HG03103 (cell line): ENCODE measurements around the gene IDI2.

Source experiments
- ATAC-seq: cut with Tn5 transposase; IDR thresholded peaks from one replicate; pipeline ENCODE4 v1.9.1; 2021; ENCODE audit warnings: low read depth; ENCODE audit not compliant: unreplicated experiment

Gene IDI2

GRCh38 chr10:986137-986825 lies 39.4 kb downstream of the IDI2 start:
- ATAC-seq = no peak

DNA sequence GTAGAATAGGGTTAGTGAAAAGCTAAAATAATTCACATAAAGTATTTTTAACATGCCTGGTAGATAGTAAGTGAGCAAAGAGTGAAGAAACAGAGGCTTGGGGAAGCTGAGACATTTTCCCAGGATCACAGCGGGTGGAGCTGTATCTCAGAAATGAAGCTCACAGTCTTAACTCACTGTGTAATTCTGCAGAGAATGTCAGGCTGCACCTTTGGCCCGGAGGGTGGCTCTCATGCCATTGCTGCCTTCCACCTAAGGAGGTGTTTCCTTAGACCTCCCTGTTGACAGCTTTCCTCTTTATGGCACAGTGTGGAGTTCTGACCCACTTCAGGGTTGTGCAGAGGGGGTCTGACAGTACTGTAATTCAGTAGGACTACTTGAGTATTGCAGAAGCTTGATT lies 40.3 kb downstream of the IDI2 start:
- no peak for ATAC-seq

GRCh38 chr10:983971-984655 lies 41.5 kb downstream of the IDI2 start:
- ATAC-seq = no peak

DNA sequence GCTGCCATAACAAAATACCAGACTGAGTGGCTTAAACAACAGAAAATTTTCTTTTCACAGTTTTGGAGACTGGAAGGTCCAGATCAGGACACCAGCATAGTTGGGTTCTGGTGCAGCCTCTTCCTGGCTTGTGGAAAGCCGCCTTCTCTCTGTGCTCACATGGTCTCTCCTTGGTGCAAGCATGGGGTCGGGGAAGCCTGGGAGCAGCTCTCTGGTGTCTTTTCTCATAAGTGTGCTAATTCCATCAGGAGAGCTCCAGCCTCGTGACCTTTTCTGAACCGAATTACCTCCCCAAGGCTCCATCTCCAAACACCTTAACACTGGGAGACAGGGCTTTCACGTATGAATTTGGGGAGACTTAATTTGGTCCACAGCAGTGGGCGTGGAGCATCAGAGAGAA lies 42.3 kb downstream of the IDI2 start:
- no peak for ATAC-seq

DNA sequence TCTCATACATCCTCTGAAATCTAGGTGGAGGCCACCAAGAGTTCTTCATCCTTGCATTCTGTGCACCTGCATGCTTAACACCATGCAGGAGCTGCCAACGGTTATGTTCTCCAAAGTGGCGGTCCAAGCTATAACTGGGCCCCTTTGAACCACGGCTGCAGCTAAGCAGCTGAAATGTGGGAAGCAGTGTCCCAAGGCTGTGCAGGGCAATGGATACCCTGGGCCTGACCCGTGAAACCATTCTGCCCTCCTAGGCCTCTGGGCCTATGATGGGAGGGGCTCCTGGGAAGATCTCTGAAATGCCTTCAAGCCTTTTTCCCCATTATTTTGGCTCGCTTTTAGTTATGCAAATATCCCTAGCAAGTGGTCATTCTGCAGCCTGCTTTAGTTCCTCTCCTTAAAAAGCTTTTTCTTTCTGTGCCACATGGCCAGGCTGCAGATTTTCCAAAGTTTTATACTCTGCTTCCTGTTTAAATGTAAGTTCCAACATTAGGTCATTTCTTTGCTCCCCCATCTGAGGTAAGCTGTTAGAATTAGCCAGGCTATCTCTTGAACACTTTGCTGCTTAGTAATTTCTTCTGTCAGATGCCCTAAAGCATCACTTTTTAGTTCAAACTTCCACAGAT lies 45.1 kb downstream of the IDI2 start:
- no peak for ATAC-seq

DNA sequence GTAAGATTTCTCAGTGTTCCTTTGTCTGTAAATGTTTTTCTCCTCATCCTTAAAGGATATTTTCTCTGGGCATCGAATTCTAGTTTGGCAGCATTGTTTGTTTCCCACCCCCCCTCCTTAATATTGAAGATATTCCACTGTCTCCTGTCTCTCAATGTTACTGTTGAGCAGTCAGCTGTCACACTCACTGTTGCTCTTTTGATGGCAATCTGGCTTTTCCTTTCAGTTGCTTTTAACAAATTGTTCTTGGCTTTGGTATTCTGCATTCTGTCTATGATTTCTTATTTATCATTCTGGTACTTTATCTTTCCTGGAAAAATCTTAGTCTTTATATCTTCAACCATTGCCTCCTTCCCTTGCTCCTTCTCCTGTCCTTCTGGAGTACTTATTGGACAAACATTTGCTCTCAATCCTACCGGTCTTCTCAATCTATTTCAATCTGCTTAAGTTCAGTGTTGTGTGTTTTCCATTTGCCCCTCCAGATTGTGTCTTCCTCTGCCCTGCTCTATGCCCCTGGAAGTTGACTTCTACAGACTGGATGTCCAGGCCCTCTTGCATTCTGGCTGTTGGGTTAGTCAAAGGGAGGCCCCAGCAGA lies 46.7 kb downstream of the IDI2 start:
- no peak for ATAC-seq

DNA sequence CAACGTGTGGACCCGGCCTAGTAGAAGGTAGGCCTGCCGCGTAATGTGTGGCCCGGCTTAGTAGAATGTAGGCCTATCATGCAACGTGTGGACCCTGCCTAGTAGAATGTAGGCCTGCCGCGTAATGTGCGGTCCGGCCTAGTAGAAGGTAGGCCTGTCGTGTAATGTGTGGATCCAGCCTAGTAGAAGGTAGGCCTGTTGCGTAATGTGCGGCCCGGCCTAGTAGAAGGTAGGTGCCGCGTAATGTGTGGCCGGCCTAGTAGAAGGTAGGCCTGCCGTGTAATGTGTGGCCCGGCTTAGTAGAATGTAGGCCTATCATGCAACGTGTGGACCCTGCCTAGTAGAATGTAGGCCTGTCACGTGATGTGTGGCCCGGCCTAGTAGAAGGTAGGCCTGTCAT lies 49.3 kb downstream of the IDI2 start:
- no peak for ATAC-seq

- no peak for ATAC-seq
These were observed 50.9 kb downstream of the IDI2 start for GRCh38 chr10:974785-975074.

- ATAC-seq = no peak
These were observed 51.4 kb downstream of the IDI2 start for GRCh38 chr10:974038-974784.

DNA sequence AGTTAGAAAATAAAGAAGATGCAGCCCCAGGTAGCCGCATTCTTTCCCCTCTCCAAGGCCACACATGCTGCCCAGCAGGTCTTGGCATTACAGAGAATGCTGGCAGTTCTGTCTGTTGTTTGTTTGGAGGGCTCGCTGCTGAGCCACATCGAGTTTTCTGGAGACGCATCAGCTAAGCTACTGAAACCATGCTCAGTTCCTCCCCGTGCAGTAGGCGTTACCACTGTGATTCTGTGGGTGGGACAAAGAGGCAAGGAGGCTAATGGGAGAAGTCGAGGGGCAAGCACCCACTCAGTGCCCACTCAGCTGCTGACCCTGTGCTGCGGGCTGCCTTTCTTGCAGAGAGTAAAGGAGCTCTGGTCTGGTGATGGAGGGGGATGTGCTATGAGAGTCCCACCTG lies 52.9 kb downstream of the IDI2 start:
- no peak for ATAC-seq

DNA sequence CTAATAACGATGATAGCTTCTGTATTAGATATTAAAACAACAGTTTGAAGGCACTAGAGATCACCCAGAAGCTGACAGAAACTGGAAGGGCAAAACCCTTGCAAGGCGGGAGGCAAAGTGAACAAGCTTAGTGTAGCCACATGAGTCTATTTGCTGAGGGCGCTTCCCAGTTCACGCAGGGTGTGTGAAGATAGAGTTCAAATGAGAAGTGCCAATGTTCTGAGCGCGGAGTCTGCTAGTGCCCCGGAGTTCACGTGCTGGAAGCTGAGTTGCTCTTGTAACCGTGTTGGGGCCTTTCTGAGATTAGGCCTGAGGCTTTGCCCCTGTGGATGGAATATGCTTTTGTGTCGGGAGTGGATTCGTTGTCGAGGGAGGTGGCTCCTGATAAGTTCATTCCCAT lies 54.0 kb downstream of the IDI2 start:
- no peak for ATAC-seq

- ATAC-seq = no peak
These were observed 54.5 kb downstream of the IDI2 start for GRCh38 chr10:971150-971542.

GRCh38 chr10:970311-971149 lies 55.1 kb downstream of the IDI2 start:
- no peak for ATAC-seq

DNA sequence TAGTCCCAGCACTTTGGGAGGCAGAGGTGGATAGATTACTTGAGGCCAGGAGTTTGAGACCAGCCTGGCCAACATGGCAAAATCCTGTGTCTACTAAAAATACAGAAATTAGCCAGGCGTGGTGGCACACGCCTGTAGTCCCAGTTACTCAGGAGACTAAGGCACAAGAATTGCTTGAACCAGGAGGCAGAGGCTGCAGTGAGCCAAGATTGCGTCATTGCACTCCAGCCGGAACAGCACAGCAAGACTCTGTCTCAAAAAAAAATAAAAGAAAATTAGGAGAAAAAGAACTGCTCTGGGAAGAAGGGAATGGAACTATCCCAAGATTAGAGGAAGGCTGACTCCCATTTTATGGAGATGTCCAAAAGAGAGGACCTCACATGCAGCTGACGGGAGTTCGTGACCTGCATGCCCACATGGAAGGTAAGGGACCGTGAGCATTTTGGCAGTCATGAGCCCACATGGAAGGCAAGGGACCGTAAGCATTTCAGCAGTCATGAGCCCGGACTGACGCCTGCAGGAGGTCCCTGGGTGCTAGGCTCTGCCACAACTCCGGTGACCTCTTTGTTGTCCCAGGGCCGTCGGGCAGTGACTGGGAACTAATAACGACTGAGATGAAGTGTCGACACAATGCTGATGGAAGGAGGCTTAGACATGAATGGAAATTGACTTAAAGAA lies 56.0 kb downstream of the IDI2 start:
- no peak for ATAC-seq
